ENCODE results near the gene SPATA31C2. TPM values are rescaled to one million over a fixed set of nuclear protein-coding genes. Genes with fewer than 3 reads are reported as not detected.
A peak's percentile ranks its signal among the peaks of the same experiment; 100 is the strongest.
"Not testable (repeated sequence)": the region's sequence is repeated elsewhere in the genome, so short reads cannot be mapped to it uniquely, and the experiment has no call there.

SPATA31C2 gene
- total and polyA plus RNA-seq, 2 of the 13 experiments (the other 11 are each of a cell fraction or from before 2014, with no cell fraction given), result not detected

DNA sequence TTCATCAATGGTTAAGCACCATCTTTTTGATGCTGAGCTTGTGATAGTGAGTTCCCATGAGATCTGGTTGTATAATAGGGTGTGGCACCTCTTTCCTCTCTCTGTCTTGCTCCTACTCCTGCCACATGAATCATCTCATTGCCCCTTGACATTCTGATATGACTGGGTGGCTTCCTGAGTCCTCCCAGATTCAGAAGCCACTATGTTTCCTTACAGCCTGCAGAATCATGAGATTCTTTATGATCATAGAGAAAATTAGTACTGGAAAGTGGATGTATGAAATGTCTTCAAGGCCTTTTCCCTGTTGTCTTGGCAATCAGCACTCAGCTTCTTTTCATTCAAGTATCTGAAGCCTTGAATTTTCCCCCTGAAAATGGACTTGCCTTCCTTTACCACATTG lies 14.9 kb downstream of the SPATA31C2 start:
- in situ Hi-C loops (cut with HindIII; ENCODE audit: extremely low pct_ligation_motif_present, low pct_unique_long_range_greater_than_20kb); ATAC-seq: not testable (repeated sequence)

GRCh38 chr9:88118121-88118520 lies 20.2 kb downstream of the SPATA31C2 start:
- intact Hi-C loops (cut with micrococcal nuclease; ENCODE audit: unreplicated experiment); H3K9me3 ChIP-seq (ENCODE audit: low read length); DNase-seq (ENCODE audit: low spot score); H4K20me1 ChIP-seq (ENCODE audit: insufficient read depth, low read length); H3K27me3 ChIP-seq (ENCODE audit: control insufficient read depth in 1 of 2, insufficient read depth in 2 of 2, low read length in 2 of 2); H3K4me3 ChIP-seq (replicated peaks in 1 of 3; ENCODE audit: insufficient read depth in 1 of 3, low read depth in 2 of 3, low read length in 3 of 3); ATAC-seq; BruUV-seq (replicated peaks); H3K27ac ChIP-seq (ENCODE audit: extremely low read length, insufficient read depth, low read length); H2AFZ ChIP-seq (ENCODE audit: low read length); in situ Hi-C loops (cut with HindIII; ENCODE audit: extremely low pct_ligation_motif_present, low pct_unique_long_range_greater_than_20kb); CTCF ChIA-PET (ENCODE audit: low intra/inter-chr PET ratio, low total read pairs); H3K9ac ChIP-seq (ENCODE audit: insufficient read depth, low read depth, low read length); H3K4me2 ChIP-seq (ENCODE audit: low read depth, low read length); H3K79me2 ChIP-seq (ENCODE audit: insufficient read depth, low read length); H3K4me1 ChIP-seq (ENCODE audit: insufficient read depth, low read length); POLR2A ChIA-PET; H3K36me3 ChIP-seq (replicated peaks in 1 of 2; ENCODE audit: control insufficient read depth in 1 of 2, insufficient read depth in 2 of 2, low read length in 2 of 2): not testable (repeated sequence)
- FAIRE-seq, result peak; percentile 73
- peak; percentile 51; the same call in 1 of the 2 replicates for TF ChIP-seq SP5 (CRISPR knock-in tag; IDR thresholded peaks at IDR 0.05; ENCODE audit: borderline replicate concordance, low read depth)
- WGBS (ENCODE audit: low lambda C conversion rate), result 4% methylated on average over 5 of the region's 5 CpGs

More for the DNA sequence above, 14.9 kb downstream of the SPATA31C2 start:
- H4K20me1 ChIP-seq (ENCODE audit: insufficient read depth, low read length); H3K36me3 ChIP-seq (replicated peaks in 1 of 2; ENCODE audit: control insufficient read depth in 1 of 2, insufficient read depth in 2 of 2, low read length in 2 of 2); H2AFZ ChIP-seq (ENCODE audit: low read length); CTCF ChIA-PET (ENCODE audit: low intra/inter-chr PET ratio, low total read pairs); H3K79me2 ChIP-seq (ENCODE audit: insufficient read depth, low read length); FAIRE-seq; intact Hi-C loops (cut with micrococcal nuclease; ENCODE audit: unreplicated experiment); H3K4me3 ChIP-seq (replicated peaks in 1 of 3; ENCODE audit: insufficient read depth in 1 of 3, low read depth in 2 of 3, low read length in 3 of 3); H3K9me3 ChIP-seq (ENCODE audit: low read length); H3K27ac ChIP-seq (ENCODE audit: extremely low read length, insufficient read depth, low read length); BruUV-seq (replicated peaks); H3K4me1 ChIP-seq (ENCODE audit: insufficient read depth, low read length); POLR2A ChIA-PET; H3K27me3 ChIP-seq (ENCODE audit: control insufficient read depth in 1 of 2, insufficient read depth in 2 of 2, low read length in 2 of 2); DNase-seq (ENCODE audit: low spot score); H3K4me2 ChIP-seq (ENCODE audit: low read depth, low read length); H3K9ac ChIP-seq (ENCODE audit: insufficient read depth, low read depth, low read length): not testable (repeated sequence)

GRCh38 chr9:88114968-88115612 lies 23.2 kb downstream of the SPATA31C2 start:
- H4K20me1 ChIP-seq (ENCODE audit: insufficient read depth, low read length); BruUV-seq (replicated peaks); H3K27ac ChIP-seq (ENCODE audit: extremely low read length, insufficient read depth, low read length); H3K79me2 ChIP-seq (ENCODE audit: insufficient read depth, low read length); intact Hi-C loops (cut with micrococcal nuclease; ENCODE audit: unreplicated experiment); H3K9ac ChIP-seq (ENCODE audit: insufficient read depth, low read depth, low read length); H3K4me2 ChIP-seq (ENCODE audit: low read depth, low read length); POLR2A ChIA-PET; H3K4me3 ChIP-seq (replicated peaks in 1 of 3; ENCODE audit: insufficient read depth in 1 of 3, low read depth in 2 of 3, low read length in 3 of 3); CTCF ChIA-PET (ENCODE audit: low intra/inter-chr PET ratio, low total read pairs); H3K9me3 ChIP-seq (ENCODE audit: low read length); H3K4me1 ChIP-seq (ENCODE audit: insufficient read depth, low read length); H3K36me3 ChIP-seq (replicated peaks in 1 of 2; ENCODE audit: control insufficient read depth in 1 of 2, insufficient read depth in 2 of 2, low read length in 2 of 2); H3K27me3 ChIP-seq (ENCODE audit: control insufficient read depth in 1 of 2, insufficient read depth in 2 of 2, low read length in 2 of 2); DNase-seq (ENCODE audit: low spot score); in situ Hi-C loops (cut with HindIII; ENCODE audit: extremely low pct_ligation_motif_present, low pct_unique_long_range_greater_than_20kb); H2AFZ ChIP-seq (ENCODE audit: low read length); ATAC-seq; FAIRE-seq; TF ChIP-seq CREB1 (CRISPR knock-in tag; IDR thresholded peaks at IDR 0.05): not testable (repeated sequence)
- 48% methylated on average over 11 of the region's 13 CpGs for WGBS (ENCODE audit: low lambda C conversion rate)
- 0 out of 2 replicates have a peak, but pooled peaks have one; percentile 3 for TF ChIP-seq CREB1 (IDR thresholded peaks at IDR 0.05)

GRCh38 chr9:88114283-88114967 lies 23.9 kb downstream of the SPATA31C2 start:
- POLR2A ChIA-PET; DNase-seq (ENCODE audit: low spot score); FAIRE-seq; H3K9me3 ChIP-seq (ENCODE audit: low read length); CTCF ChIA-PET (ENCODE audit: low intra/inter-chr PET ratio, low total read pairs); intact Hi-C loops (cut with micrococcal nuclease; ENCODE audit: unreplicated experiment); H3K27ac ChIP-seq (ENCODE audit: extremely low read length, insufficient read depth, low read length); H3K36me3 ChIP-seq (replicated peaks in 1 of 2; ENCODE audit: control insufficient read depth in 1 of 2, insufficient read depth in 2 of 2, low read length in 2 of 2); H3K79me2 ChIP-seq (ENCODE audit: insufficient read depth, low read length); H3K4me2 ChIP-seq (ENCODE audit: low read depth, low read length); H3K9ac ChIP-seq (ENCODE audit: insufficient read depth, low read depth, low read length); H2AFZ ChIP-seq (ENCODE audit: low read length); H3K4me3 ChIP-seq (replicated peaks in 1 of 3; ENCODE audit: insufficient read depth in 1 of 3, low read depth in 2 of 3, low read length in 3 of 3); H4K20me1 ChIP-seq (ENCODE audit: insufficient read depth, low read length); H3K27me3 ChIP-seq (ENCODE audit: control insufficient read depth in 1 of 2, insufficient read depth in 2 of 2, low read length in 2 of 2); in situ Hi-C loops (cut with HindIII; ENCODE audit: extremely low pct_ligation_motif_present, low pct_unique_long_range_greater_than_20kb); H3K4me1 ChIP-seq (ENCODE audit: insufficient read depth, low read length); BruUV-seq (replicated peaks); ATAC-seq: not testable (repeated sequence)
- WGBS (ENCODE audit: low lambda C conversion rate), result 39% methylated on average over 16 of the region's 17 CpGs

Data from HepG2 (cell line).